Suprapubic skin (tissue), 3 donors: ENCODE measurements around the gene ITPK1.

ENCODE experiments used
- POLR2A ChIP-seq, 2 donors: fragments of 450-650 bp; IDR thresholded peaks; one replicate each; pipeline ENCODE4 v1.6.1; 2017; ENCODE audit warnings: antibody characterized with exemption in 2 of 2, mild to moderate bottlenecking in 2 of 2, moderate library complexity in 2 of 2
- TF ChIP-seq, protein P1 (sequence below), 2 donors: fragments of 200-600 bp in 1 of 2; fragments of 450-650 bp in 1 of 2; sonication (generic) in 1 of 2; IDR thresholded peaks; one replicate each; pipeline ENCODE4 v1.5.1; 2016 to 2019; ENCODE audit warnings: antibody characterized with exemption in 2 of 2, mild to moderate bottlenecking in 1 of 2, moderate library complexity in 1 of 2

DNA sequence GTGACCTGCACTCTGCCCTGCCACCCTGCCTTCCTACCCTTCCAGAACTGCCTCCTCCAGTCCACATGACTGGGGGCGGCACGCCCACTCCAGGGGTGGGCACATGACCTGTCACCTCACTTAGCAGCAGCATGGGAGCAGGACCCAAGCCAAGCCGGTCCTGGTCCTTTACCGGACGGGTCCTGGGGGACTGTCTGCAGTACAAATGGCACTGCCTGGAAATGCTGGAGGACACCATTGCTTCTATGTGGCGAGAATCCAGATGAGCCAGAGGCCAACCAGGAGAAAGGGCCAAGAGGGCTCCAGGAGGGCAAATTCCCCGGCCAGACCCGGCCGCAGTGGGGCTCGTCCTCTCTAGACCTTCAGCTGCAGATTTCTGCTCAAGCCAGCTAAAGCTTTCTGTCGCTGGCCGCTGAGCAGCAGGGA is 33.1 kb downstream of the ITPK1 start:
- TF ChIP-seq, protein P1, sequence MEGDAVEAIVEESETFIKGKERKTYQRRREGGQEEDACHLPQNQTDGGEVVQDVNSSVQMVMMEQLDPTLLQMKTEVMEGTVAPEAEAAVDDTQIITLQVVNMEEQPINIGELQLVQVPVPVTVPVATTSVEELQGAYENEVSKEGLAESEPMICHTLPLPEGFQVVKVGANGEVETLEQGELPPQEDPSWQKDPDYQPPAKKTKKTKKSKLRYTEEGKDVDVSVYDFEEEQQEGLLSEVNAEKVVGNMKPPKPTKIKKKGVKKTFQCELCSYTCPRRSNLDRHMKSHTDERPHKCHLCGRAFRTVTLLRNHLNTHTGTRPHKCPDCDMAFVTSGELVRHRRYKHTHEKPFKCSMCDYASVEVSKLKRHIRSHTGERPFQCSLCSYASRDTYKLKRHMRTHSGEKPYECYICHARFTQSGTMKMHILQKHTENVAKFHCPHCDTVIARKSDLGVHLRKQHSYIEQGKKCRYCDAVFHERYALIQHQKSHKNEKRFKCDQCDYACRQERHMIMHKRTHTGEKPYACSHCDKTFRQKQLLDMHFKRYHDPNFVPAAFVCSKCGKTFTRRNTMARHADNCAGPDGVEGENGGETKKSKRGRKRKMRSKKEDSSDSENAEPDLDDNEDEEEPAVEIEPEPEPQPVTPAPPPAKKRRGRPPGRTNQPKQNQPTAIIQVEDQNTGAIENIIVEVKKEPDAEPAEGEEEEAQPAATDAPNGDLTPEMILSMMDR (IDR thresholded peaks at IDR 0.05) = no peak
- no peak for TF ChIP-seq POLR2A (IDR thresholded peaks at IDR 0.05)
